ENCODE data around the gene MFSD11. TPM values are rescaled to one million over a fixed set of nuclear protein-coding genes. Genes with fewer than 3 reads are reported as not detected.
A peak's percentile ranks its signal among the peaks of the same experiment; 100 is the strongest.
"Not testable (repeated sequence)": the region's sequence is repeated elsewhere in the genome, so short reads cannot be mapped to it uniquely, and the experiment has no call there.

The MFSD11 gene
- total and polyA plus RNA-seq, 11 donors, result 14.3 to 36.5 (median 25.3) TPM

DNA sequence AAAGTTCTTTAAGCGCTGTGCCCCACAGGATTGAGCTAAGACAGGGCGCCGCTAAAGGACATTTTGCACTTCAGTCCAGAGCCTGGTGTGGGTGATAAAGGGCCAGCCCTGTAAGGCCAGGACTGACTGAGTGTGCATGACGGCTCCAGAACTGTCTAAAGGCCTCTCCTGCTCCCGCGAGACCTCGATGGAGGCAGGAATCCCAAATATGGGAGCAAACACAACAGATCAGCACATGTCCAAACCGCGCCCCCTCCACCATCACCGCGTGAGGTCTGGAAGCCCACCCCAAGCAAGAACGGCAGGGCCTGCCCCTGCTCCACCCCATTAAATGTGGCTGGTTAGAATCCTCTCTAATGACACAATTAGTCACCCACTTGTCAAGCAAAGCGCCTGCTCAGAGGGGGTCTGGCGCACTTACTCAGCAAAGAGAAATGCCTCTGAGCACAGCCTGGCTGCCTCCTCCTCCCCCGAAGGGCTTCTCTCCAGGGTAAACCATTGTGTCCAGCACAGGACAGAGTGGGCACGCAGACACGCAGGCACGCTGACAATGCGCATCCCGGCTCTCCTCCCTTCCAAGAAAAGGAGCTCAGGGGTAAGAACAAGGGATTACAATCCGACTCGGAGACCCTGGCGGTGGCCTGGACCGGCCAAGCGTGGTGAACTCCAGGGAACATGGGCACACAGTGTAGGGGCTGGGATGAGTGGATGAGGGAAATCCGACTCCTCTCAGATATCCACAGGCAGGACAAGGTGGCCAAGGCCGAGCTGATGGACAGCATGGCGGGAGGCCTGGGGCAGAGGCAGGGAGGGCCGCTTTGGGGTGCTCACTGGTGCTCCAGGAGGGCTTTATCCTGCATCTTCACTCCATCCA lies 28.6 kb upstream of the MFSD11 start:
- ATAC-seq, result peak; percentile 80 to 89 (median 88)
- TF ChIP-seq POLR2A (IDR thresholded peaks at IDR 0.05), result peak; percentile 35 to 79
- TF ChIP-seq, protein P1, sequence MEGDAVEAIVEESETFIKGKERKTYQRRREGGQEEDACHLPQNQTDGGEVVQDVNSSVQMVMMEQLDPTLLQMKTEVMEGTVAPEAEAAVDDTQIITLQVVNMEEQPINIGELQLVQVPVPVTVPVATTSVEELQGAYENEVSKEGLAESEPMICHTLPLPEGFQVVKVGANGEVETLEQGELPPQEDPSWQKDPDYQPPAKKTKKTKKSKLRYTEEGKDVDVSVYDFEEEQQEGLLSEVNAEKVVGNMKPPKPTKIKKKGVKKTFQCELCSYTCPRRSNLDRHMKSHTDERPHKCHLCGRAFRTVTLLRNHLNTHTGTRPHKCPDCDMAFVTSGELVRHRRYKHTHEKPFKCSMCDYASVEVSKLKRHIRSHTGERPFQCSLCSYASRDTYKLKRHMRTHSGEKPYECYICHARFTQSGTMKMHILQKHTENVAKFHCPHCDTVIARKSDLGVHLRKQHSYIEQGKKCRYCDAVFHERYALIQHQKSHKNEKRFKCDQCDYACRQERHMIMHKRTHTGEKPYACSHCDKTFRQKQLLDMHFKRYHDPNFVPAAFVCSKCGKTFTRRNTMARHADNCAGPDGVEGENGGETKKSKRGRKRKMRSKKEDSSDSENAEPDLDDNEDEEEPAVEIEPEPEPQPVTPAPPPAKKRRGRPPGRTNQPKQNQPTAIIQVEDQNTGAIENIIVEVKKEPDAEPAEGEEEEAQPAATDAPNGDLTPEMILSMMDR (IDR thresholded peaks at IDR 0.05), result no peak
- Histone ChIP-seq H3K27me3 (no peaks in the 10 kb centered on the region), H3K4me3 (peak overlapping the region; percentile 35 to 98 (median 78)), H3K9me3 (no peaks in the 10 kb centered on the region), H3K4me1 (peaks cover 4 to 77% (median 53%) of the 10 kb centered on the region in 12 donors), H3K36me3 (peaks cover 0 to 26% (median 17%) of the 10 kb centered on the region in 9 donors), H3K27ac (peak overlapping the region; percentile 80 to 99 (median 96))
- intact Hi-C loops (cut with DNase I), result loop anchor here in 2 of 10 donors (1.0 to 2.0 kb wide), 2 partner anchors 8 to 21 kb away; no protein-coding TSS in a partner anchor
- peak; percentile 87 to 94 (median 91) for DNase-seq
- 12 to 25% (median 23%) methylated on average over 20 to 29 of the region's 29 CpGs for WGBS, 4 donors

DNA sequence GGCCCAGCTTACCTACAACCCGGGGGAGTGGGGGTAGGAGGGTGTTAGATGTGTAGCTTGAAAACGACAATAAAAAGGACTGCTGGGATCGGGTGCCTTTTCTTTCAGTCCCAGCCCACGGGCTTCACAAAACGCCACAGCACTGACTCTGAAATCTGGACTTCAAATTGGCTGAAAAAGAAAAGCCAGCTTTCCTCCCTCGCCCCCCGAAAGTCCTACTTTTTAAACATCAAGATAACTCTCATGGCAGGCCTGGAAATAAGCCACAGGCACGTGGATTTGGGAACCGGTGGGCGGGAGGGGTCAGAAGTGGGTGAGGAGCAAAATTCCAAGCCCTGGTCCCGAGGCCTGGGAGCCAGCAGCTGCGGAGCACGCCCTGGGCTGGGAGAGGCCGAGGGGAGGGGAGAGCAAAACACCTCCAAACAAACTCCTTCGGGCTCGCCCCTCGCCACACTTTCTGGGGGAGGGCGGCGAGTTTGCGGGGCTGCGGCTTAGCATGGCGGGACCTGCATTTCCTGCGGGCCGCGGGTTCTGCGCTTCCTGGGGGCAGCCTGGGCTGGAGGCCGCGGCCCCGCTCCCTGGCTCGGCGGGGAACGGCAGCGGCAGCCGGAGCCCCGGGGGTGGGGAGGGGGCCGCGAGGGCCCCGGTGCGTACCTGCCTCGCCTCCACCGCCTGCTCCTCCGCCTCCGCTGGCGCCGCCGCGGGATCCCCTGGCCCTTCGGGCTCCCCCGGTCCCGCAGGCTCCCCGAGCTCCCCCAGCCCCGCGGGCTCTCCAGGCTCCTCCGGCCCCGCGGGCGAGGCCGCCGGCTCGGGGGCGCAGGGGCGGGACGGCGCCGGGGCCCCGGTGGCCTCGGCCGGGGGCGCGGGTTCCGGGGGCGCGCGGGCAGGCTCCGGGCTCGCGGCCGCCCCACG lies 27.7 kb upstream of the MFSD11 start:
- H3K9me3 ChIP-seq, H3K27me3 ChIP-seq: not testable (repeated sequence)
- peak in 2 of 4 donors; percentile 5 to 6 for ATAC-seq
- WGBS, 4 donors, result 1 to 4% (median 2%) methylated on average over 20 to 50 of the region's 79 CpGs
- peak in 1 of 2 donors; percentile 11 for TF ChIP-seq POLR2A (IDR thresholded peaks at IDR 0.05)
- peak overlapping the region; percentile 35 to 98 (median 78) for H3K4me3 ChIP-seq
- H3K4me1 ChIP-seq, result peaks cover 6 to 81% (median 56%) of the 10 kb centered on the region in 12 donors
- H3K27ac ChIP-seq, result peak overlapping the region; percentile 80 to 99 (median 96)
- intact Hi-C loops (cut with DNase I), result loop anchor here in 8 of 10 donors (1.0 to 10.0 kb wide), 10 partner anchors 9 to 185 kb away; a partner anchor contains a TSS
- peaks cover 0 to 32% (median 23%) of the 10 kb centered on the region in 9 donors for H3K36me3 ChIP-seq
- peak in 2 of 5 donors; percentile 23 to 28 for DNase-seq

DNA sequence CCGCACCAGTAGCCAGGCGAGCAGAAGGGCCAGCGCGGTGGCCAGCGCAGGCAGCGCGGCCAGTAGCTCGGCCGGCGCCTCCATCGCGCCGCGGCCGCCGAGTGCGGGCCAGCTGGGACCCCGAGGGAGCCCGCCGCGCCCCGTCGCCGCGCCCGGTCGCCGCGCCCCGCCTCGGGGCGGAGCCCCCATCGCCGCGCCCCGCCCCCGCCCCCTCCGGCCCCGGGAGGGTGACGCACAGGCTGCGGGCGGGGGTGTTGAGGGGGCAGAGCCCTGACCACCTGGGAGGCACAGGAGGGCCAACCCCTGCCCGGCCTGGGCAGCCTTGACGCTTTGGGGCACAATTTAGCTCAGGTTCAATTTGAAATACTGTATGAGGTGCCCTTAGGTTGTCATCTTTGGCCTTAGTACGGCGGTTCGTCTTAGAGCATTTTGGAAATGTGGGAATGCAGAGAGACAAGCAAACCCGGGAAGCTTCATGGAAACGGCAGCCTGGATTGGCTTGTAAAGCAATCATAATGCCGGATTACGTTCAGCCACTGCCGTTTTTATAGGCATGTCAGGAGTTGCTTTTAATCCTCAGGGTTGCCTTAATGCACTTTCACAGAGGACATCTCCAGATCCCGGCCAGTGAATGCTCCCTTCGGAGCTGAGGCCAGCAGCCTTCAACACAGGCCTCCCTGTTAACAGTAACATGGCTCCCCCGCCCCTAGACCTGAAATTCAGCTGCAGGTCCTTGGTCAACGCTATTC lies 26.9 kb upstream of the MFSD11 start, which contains the start of gene MXRA7:
Gene MXRA7, minus strand, starts transcription at position 103 of the 749 bp plus-strand sequence. Its CDS starts 19 bp downstream, at position 84.
- Histone ChIP-seq H3K9me3 (no peaks in the 10 kb centered on the region), H3K4me3 (peak within 1 kb of the TSS; percentile 35 to 98 (median 78)), H3K27me3 (no peaks in the 10 kb centered on the region), H3K4me1 (peaks cover 10 to 81% (median 59%) of the 10 kb centered on the region in 12 donors), H3K27ac (peak within 1 kb of the TSS; percentile 80 to 99 (median 96)), H3K36me3 (peaks cover 0 to 40% (median 31%) of the 10 kb centered on the region in 9 donors)
- ATAC-seq (peak; percentile 16 to 68 (median 66)), DNase-seq (peak; percentile 81 to 89 (median 85))
- TF ChIP-seq, protein P1 (IDR thresholded peaks at IDR 0.05), result no peak
- no peak for TF ChIP-seq POLR2A (IDR thresholded peaks at IDR 0.05)
- WGBS, 4 donors, result 3 to 10% (median 5%) methylated on average over 10 to 54 of the region's 56 CpGs
- intact Hi-C loops (cut with DNase I), result loop anchor here in 8 of 10 donors (5.0 to 10.0 kb wide), 8 partner anchors 34 to 186 kb away; a partner anchor contains a TSS

DNA sequence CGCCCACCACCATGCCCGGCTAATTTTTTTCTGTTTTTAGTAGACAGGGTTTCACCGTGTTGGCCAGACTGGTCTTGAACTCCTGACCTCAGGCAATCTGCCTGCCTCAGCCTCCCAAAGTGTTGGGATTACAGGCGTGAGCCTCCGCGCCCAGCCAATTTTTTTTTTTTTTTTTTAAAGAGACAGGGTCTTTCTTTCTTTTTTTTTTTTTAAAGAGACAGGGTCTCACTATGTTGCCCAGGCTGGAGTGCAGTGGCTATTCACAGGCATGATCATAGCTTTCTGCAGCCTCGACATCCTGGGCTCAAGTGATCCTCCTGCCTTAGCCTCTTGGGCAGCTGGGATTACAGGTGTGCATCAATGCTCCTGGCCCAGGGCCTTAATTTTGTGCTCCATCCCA lies 25.6 kb upstream of the MFSD11 start:
- DNase-seq, result peak in 1 of 5 donors; percentile 9
- not testable (repeated sequence) for ATAC-seq, H3K4me3 ChIP-seq, H3K27me3 ChIP-seq, H3K9me3 ChIP-seq
- Histone ChIP-seq H3K36me3 (peaks cover 0 to 49% (median 44%) of the 10 kb centered on the region in 9 donors), H3K4me1 (peaks cover 12 to 85% (median 62%) of the 10 kb centered on the region in 12 donors), H3K27ac (peak overlapping the region in 11 of 12 donors; percentile 5 to 92 (median 89))
- intact Hi-C loops (cut with DNase I), result loop anchor here in 9 of 10 donors (2.0 to 10.0 kb wide), 9 partner anchors 24 to 188 kb away; a partner anchor contains a TSS
- WGBS, 4 donors, result 58 to 66% (median 64%) methylated on average over 7 of the region's 7 CpGs

Data from heart left ventricle (tissue), 16 donors.